SK-N-SH (cell line): ENCODE results near the gene SWAP70. TPM values are rescaled to one million over a fixed set of nuclear protein-coding genes. Genes with fewer than 3 reads are reported as not detected.

ENCODE experiments used
- CTCF ChIA-PET: fragments of 300-600, 350-600 bp; formaldehyde crosslinking; extraction: SDS; loops from one replicate; lab custom pipeline; 2021; lab: Yijun Ruan, JAX
- POLR2A ChIA-PET: fragments of 350-600 bp; sonication (Branson Sonifier 250); formaldehyde crosslinking; extraction: SDS; loops from one replicate; lab custom pipeline; 2020; ENCODE audit warnings: antibody characterized with exemption, inconsistent platforms; lab: Yijun Ruan, JAX
- DNase-seq: peaks from one replicate; pipeline ENCODE4 v3.0.0; 2012
- H2AFZ ChIP-seq: fragments of 200-600 bp; sonication (generic); 2 replicates; pipeline ENCODE4 v1.8.1; 2016; ENCODE audit warnings: antibody characterized with exemption, mild to moderate bottlenecking, low read depth
- H3F3A ChIP-seq: fragments of 200-600 bp; sonication (generic); replicated peaks from 2 replicates; pipeline ENCODE3; 2016; ENCODE audit warnings: antibody characterized with exemption, mild to moderate bottlenecking; ENCODE audit not compliant: insufficient read depth
- H3K27ac ChIP-seq, 2 experiments: fragments of 200-500 bp in 1 of 2; fragments of 200-600 bp in 1 of 2; sonication (Bioruptor generic) in 1 of 2; sonication (generic), shearing (Covaris generic) in 1 of 2; 2 replicates each; pipeline versions ENCODE4 v1.5.1 to v1.6.1; 2014 to 2016; ENCODE audit warnings: low read depth in 2 of 2, inconsistent platforms in 1 of 2, low read length in 1 of 2, mild to moderate bottlenecking in 1 of 2, mixed read lengths in 1 of 2
- H3K27me3 ChIP-seq: fragments of 200-600 bp; sonication (generic), shearing (Covaris generic); 2 replicates; pipeline ENCODE4 v1.6.1; 2016; ENCODE audit warnings: mixed run types; ENCODE audit not compliant: insufficient read depth
- H3K36me3 ChIP-seq, 2 experiments: fragments of 200-500 bp in 1 of 2; fragments of 200-600 bp in 1 of 2; sonication (Bioruptor generic) in 1 of 2; sonication (generic) in 1 of 2; replicated peaks in 1 of 2; 2 replicates each; pipeline versions ENCODE3 to v1.5.1; 2014 to 2016; ENCODE audit warnings: low read length in 1 of 2, mild to moderate bottlenecking in 1 of 2; ENCODE audit not compliant: insufficient read depth in 2 of 2, control insufficient read depth in 1 of 2
- H3K4me1 ChIP-seq, 2 experiments: fragments of 200-500 bp in 1 of 2; fragments of 200-600 bp in 1 of 2; sonication (Bioruptor generic) in 1 of 2; sonication (generic), shearing (Covaris generic) in 1 of 2; 2 replicates each; pipeline versions ENCODE4 v1.5.1 to v1.6.1; 2014 to 2016; ENCODE audit warnings: low read depth in 1 of 2, low read length in 1 of 2, mixed run types in 1 of 2; ENCODE audit not compliant: insufficient read depth in 2 of 2, control insufficient read depth in 1 of 2
- H3K4me2 ChIP-seq: fragments of 200-600 bp; sonication (generic), shearing (Covaris generic); 2 replicates; pipeline ENCODE4 v1.6.1; 2017; ENCODE audit warnings: mixed run types
- H3K4me3 ChIP-seq, 2 experiments: fragments of 200-500 bp in 1 of 2; fragments of 200-600 bp in 1 of 2; sonication (Bioruptor generic) in 1 of 2; sonication (generic), shearing (Covaris generic) in 1 of 2; 2 replicates each; pipeline versions ENCODE4 v1.5.1 to v1.8.1; 2014 to 2016; ENCODE audit warnings: low read depth in 2 of 2, inconsistent platforms in 1 of 2, low read length in 1 of 2, mild to moderate bottlenecking in 1 of 2, mixed read lengths in 1 of 2, moderate library complexity in 1 of 2
- H3K79me2 ChIP-seq: fragments of 200-600 bp; sonication (generic); 2 replicates; pipeline ENCODE4 v1.8.1; 2017; ENCODE audit warnings: mild to moderate bottlenecking; ENCODE audit not compliant: insufficient read depth
- H3K9ac ChIP-seq: fragments of 200-600 bp; sonication (generic); 2 replicates; pipeline ENCODE4 v1.6.1; 2017; ENCODE audit warnings: mixed run types
- H3K9me2 ChIP-seq: fragments of 200-600 bp; sonication (generic); 2 replicates; pipeline ENCODE4 v1.6.1; 2017; ENCODE audit warnings: mixed run types
- H3K9me3 ChIP-seq: fragments of 200-600 bp; sonication (generic); 2 replicates; pipeline ENCODE4 v1.6.1; 2017; ENCODE audit warnings: mixed run types, mild to moderate bottlenecking, moderate library complexity
- H4K20me1 ChIP-seq: fragments of 200-600 bp; sonication (generic); 2 replicates; pipeline ENCODE4 v1.6.1; 2017; ENCODE audit warnings: mild to moderate bottlenecking, mixed run types; ENCODE audit not compliant: insufficient read depth
- EP300 ChIP-seq, 2 experiments: IDR thresholded peaks; 2 replicates each; pipeline versions ENCODE4 v1.4.0 to v1.6.1; 2012; ENCODE audit warnings: borderline replicate concordance in 1 of 2, low read depth in 1 of 2, low read length in 1 of 2
- FOSL2 ChIP-seq: IDR thresholded peaks from 2 replicates; pipeline ENCODE4 v1.4.0; 2012; ENCODE audit warnings: low read depth, mild to moderate bottlenecking, moderate library complexity, borderline replicate concordance
- FOXJ3 ChIP-seq: sonication (generic); formaldehyde crosslinking; IDR thresholded peaks from 2 replicates; pipeline ENCODE4 v1.5.1; 2020; ENCODE audit warnings: mild to moderate bottlenecking, missing genetic modification reagents
- FOXM1 ChIP-seq: IDR thresholded peaks from 2 replicates; pipeline ENCODE4 v1.4.0; 2012; ENCODE audit warnings: low read depth, mild to moderate bottlenecking
- GABPA ChIP-seq: IDR thresholded peaks from 2 replicates; pipeline ENCODE4 v1.4.0; 2012; ENCODE audit warnings: low read depth, mild to moderate bottlenecking
- GATA2 ChIP-seq: sonication (generic); formaldehyde crosslinking; IDR thresholded peaks from 2 replicates; pipeline ENCODE4 v1.5.0; 2020; ENCODE audit warnings: mild to moderate bottlenecking, missing genetic modification reagents
- IRF3 ChIP-seq: fragments of 150-350 bp; IDR thresholded peaks from 2 replicates; pipeline ENCODE4 v1.6.1; 2016; ENCODE audit warnings: mild to moderate bottlenecking, low read depth, low read length
- JUND ChIP-seq: IDR thresholded peaks from 2 replicates; pipeline ENCODE4 v1.4.0; 2012
- MXI1 ChIP-seq: IDR thresholded peaks from 2 replicates; pipeline ENCODE4 v1.6.1; 2012; ENCODE audit warnings: mild to moderate bottlenecking, low read depth, low read length, improper control_type of control experiment
- NRF1 ChIP-seq: IDR thresholded peaks from 2 replicates; pipeline ENCODE4 v1.6.1; 2012; ENCODE audit warnings: low read depth, mild to moderate bottlenecking, low read length
- POLR2AphosphoS5 ChIP-seq: IDR thresholded peaks from 2 replicates; pipeline ENCODE4 v1.6.1; 2012; ENCODE audit warnings: low read depth, low read length
- RAD21 ChIP-seq: IDR thresholded peaks from 2 replicates; pipeline ENCODE4 v1.6.1; 2012; ENCODE audit warnings: mild to moderate bottlenecking, low read length
- RCOR1 ChIP-seq: fragments of 150-350 bp; IDR thresholded peaks from 2 replicates; pipeline ENCODE4 v1.6.1; 2017; ENCODE audit warnings: antibody characterized with exemption, low read length
- RFX5 ChIP-seq: IDR thresholded peaks from 2 replicates; pipeline ENCODE4 v1.6.1; 2012; ENCODE audit warnings: mild to moderate bottlenecking, improper control_type of control experiment, low read length
- RXRA ChIP-seq: IDR thresholded peaks from 2 replicates; pipeline ENCODE4 v1.4.0; 2012; ENCODE audit warnings: low read depth, mild to moderate bottlenecking, borderline replicate concordance
- SIN3A ChIP-seq: IDR thresholded peaks from 2 replicates; pipeline ENCODE4 v1.6.1; 2012; ENCODE audit warnings: low read depth, mild to moderate bottlenecking, low read length, moderate library complexity, borderline replicate concordance
- SMC3 ChIP-seq: IDR thresholded peaks from 2 replicates; pipeline ENCODE4 v1.6.1; 2012; ENCODE audit warnings: low read depth, low read length, improper control_type of control experiment
- TCF12 ChIP-seq: IDR thresholded peaks from 2 replicates; pipeline ENCODE4 v1.4.0; 2012
- TEAD4 ChIP-seq: IDR thresholded peaks from 2 replicates; pipeline ENCODE4 v1.4.0; 2012; ENCODE audit warnings: mild to moderate bottlenecking, borderline replicate concordance; ENCODE audit not compliant: insufficient read depth
- YY1 ChIP-seq: IDR thresholded peaks from 2 replicates; pipeline ENCODE4 v1.4.0; 2012; ENCODE audit warnings: low read depth, mild to moderate bottlenecking
- WGBS: methylation state at CpG from one replicate; pipeline ENCODE4 v1.1.6; 2017; ENCODE audit warnings: low lambda C conversion rate; 5-methylcytosine and 5-hydroxymethylcytosine counted together
- polyA plus RNA-seq, 3 experiments: library from polyadenylated mRNA; depleted of rRNA; stranded (reverse); fragments of >200 nt; gene quantifications; 2 replicates each; pipeline ENCODE4 v1.2.3, GENCODE V29; 2012
- TF ChIP-seq, protein P1 (sequence below): fragments of 200-600 bp; sonication (generic); IDR thresholded peaks from 2 replicates; pipeline ENCODE4 v1.6.1; 2017; ENCODE audit warnings: antibody characterized with exemption, mild to moderate bottlenecking, moderate library complexity

The SWAP70 gene
- polyA plus RNA-seq, 1 of the 3 experiments (the other 2 are of a cell fraction), result 10.6 TPM

DNA sequence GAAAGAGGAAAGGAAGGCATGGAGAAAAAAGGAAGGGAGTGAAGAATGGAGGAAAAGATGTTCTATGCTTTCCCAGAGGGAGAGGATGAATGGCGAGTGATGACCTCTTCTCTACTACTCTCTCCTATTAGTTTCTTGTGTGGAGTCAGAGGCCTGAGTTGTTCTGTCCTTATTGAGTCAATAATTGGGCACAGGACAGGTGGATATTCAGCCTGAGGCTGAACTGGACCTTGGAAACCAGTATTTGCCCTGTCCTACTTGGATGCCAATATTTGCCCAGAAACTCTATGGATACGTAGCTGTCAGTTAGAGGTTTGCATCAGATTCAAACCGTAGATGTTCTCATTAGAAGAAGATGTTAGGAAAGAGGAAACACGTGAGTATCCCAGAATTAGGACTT, 17.6 kb upstream of the SWAP70 start:
- DNase-seq, result no peak
- CTCF ChIA-PET, result no interaction called here
- WGBS, result 77% methylated on average over 4 of the region's 4 CpGs

DNA sequence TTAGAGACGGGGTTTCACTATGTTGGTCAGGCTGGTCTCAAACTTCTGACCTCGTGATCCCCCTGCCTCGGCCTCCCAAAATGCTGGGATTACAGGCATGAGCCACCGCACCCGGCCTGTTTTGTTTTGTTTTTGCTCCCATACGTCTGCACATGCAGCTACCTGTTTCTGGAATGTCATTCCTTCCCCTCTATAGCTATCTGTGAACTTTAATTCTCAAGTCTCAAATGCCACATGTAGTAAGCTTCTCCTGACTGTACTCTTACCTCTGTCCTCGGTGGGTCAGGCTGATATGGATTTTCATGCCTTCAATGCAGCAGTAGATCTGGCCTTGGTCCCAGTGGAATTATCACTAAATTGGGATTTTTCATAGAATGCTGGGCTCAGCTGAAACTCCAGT, 12.4 kb upstream of the SWAP70 start:
- Histone ChIP-seq H3K27ac (peak overlapping the region in 1 of 2 experiments; percentile 83; a peak in 2 of 4 replicates), H4K20me1 (no peaks in the 10 kb centered on the region), H3K9me2 (no peaks in the 10 kb centered on the region), H3F3A (no peaks in the 10 kb centered on the region), H3K4me3 (no peak overlapping the region), H3K36me3 (no peaks in the 10 kb centered on the region), H3K27me3 (no peaks in the 10 kb centered on the region), H3K9ac (no peak overlapping the region), H3K9me3 (no peaks in the 10 kb centered on the region), H3K79me2 (no peaks in the 10 kb centered on the region), H3K4me2 (no peak overlapping the region), H2AFZ (no peak overlapping the region), H3K4me1 (peaks cover 0 to 7% of the 10 kb centered on the region in 2 experiments; a peak in 1 of 4 replicates)
- 70% methylated on average over 7 of the region's 7 CpGs for WGBS
- ChIA-PET CTCF (interaction anchor here (0.6 kb wide), 2 partner anchors 39 to 664 kb away, joined by 3 to 4 read pairs; no protein-coding TSS in a partner anchor), POLR2A (no interaction called here)
- no peak for DNase-seq
- TF ChIP-seq RXRA (no peak), FOXJ3 (CRISPR knock-in tag) (no peak), RAD21 (no peak), TCF12 (no peak), FOXM1 (no peak), RCOR1 (no peak), IRF3 (no peak), POLR2AphosphoS5 (no peak), JUND (no peak), TEAD4 (no peak), SMC3 (no peak), NRF1 (no peak), RFX5 (no peak), YY1 (no peak), SIN3A (no peak), GATA2 (no peak)
- TF ChIP-seq, protein P1, sequence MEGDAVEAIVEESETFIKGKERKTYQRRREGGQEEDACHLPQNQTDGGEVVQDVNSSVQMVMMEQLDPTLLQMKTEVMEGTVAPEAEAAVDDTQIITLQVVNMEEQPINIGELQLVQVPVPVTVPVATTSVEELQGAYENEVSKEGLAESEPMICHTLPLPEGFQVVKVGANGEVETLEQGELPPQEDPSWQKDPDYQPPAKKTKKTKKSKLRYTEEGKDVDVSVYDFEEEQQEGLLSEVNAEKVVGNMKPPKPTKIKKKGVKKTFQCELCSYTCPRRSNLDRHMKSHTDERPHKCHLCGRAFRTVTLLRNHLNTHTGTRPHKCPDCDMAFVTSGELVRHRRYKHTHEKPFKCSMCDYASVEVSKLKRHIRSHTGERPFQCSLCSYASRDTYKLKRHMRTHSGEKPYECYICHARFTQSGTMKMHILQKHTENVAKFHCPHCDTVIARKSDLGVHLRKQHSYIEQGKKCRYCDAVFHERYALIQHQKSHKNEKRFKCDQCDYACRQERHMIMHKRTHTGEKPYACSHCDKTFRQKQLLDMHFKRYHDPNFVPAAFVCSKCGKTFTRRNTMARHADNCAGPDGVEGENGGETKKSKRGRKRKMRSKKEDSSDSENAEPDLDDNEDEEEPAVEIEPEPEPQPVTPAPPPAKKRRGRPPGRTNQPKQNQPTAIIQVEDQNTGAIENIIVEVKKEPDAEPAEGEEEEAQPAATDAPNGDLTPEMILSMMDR, result no peak

More for the DNA sequence above, 17.6 kb upstream of the SWAP70 start:
- no peaks in the 10 kb centered on the region for H3F3A ChIP-seq
- no peaks in the 10 kb centered on the region for H3K36me3 ChIP-seq
- no peaks in the 10 kb centered on the region for H3K27me3 ChIP-seq
- no peaks in the 10 kb centered on the region for H4K20me1 ChIP-seq
- TF ChIP-seq EP300 (IDR thresholded peaks at IDR 0.05; ENCODE audit: borderline replicate concordance in 1 of 2, low read depth in 1 of 2, low read length in 1 of 2), result no peak
- no peak for TF ChIP-seq GABPA
- no peak for TF ChIP-seq MXI1
- no peak for TF ChIP-seq FOSL2
- TF ChIP-seq YY1, result no peak
- no peak for TF ChIP-seq RAD21
- TF ChIP-seq SIN3A, result no peak
- peaks cover 0 to 2% of the 10 kb centered on the region in 2 experiments; a peak in 1 of 4 replicates for H3K4me1 ChIP-seq
- H3K9me2 ChIP-seq, result no peaks in the 10 kb centered on the region
- H2AFZ ChIP-seq, result no peak overlapping the region
- H3K9me3 ChIP-seq, result no peaks in the 10 kb centered on the region
- no peak overlapping the region for H3K9ac ChIP-seq
- POLR2A ChIA-PET, result no interaction called here
- no peak overlapping the region for H3K27ac ChIP-seq
- no peak overlapping the region for H3K4me2 ChIP-seq
- H3K4me3 ChIP-seq, result no peak overlapping the region
- H3K79me2 ChIP-seq, result no peaks in the 10 kb centered on the region
